ENCODE measurements around the gene SOCS3. TPM values are rescaled to one million over a fixed set of nuclear protein-coding genes. Genes with fewer than 3 reads are reported as not detected.
A peak's percentile ranks its signal among the peaks of the same experiment; 100 is the strongest.

SOCS3 gene
- total and polyA plus RNA-seq, 2 experiments from 2014 or later, result 13.2 to 32.9 TPM

- Mint-ChIP-seq H3K27ac (peak overlapping the region; percentile 73; the same call in 1 of the 2 replicates), H3K4me1 (peaks cover 35% of the 10 kb centered on the region), H3K36me3 (ENCODE audit: low read depth) (no peaks in the 10 kb centered on the region), H3K27me3 (ENCODE audit: insufficient read depth, low read depth, poor library complexity) (peaks cover 15% of the 10 kb centered on the region), H3K9me3 (no peaks in the 10 kb centered on the region), H3K4me3 (peak overlapping the region; percentile 10; the same call in 1 of the 3 replicates)
- Histone ChIP-seq H3K79me2 (replicated peaks; ENCODE audit: insufficient read depth) (no peaks in the 10 kb centered on the region), H4K20me1 (replicated peaks; ENCODE audit: insufficient read depth) (no peaks in the 10 kb centered on the region), H2AFZ (peak overlapping the region; percentile 93; the same call in 1 of the 2 replicates), H3K9me2 (ENCODE audit: insufficient read depth) (no peaks in the 10 kb centered on the region), H3K27me3 (ENCODE audit: insufficient read depth) (no peaks in the 10 kb centered on the region), H3K4me1 (ENCODE audit: insufficient read depth) (peaks cover 11% of the 10 kb centered on the region), H3F3A (replicated peaks; ENCODE audit: low read depth) (peaks cover 17% of the 10 kb centered on the region), H3K36me3 (ENCODE audit: insufficient read depth) (no peaks in the 10 kb centered on the region), H3K4me3 (peak overlapping the region; percentile 34; the same call in 1 of the 2 replicates), H3K27ac (ENCODE audit: low read depth) (no peak overlapping the region), H3K4me2 (peak overlapping the region; percentile 75)
- DNase-seq (ENCODE audit: low spot score) (peak; percentile 71), ATAC-seq (peak; percentile 60)
- TF ChIP-seq EZH2 (IDR thresholded peaks at IDR 0.05; ENCODE audit: low read depth, unreplicated experiment) (no peak), ZNF462 (CRISPR knock-in tag; IDR thresholded peaks at IDR 0.05) (no peak), ZNF331 (CRISPR knock-in tag; IDR thresholded peaks at IDR 0.05; ENCODE audit: low read depth) (no peak), POLR2AphosphoS5 (IDR thresholded peaks at IDR 0.05; ENCODE audit: low read depth) (no peak), REST (IDR thresholded peaks at IDR 0.05; ENCODE audit: unreplicated experiment) (no peak)
Observed at GRCh38 chr17:78324391-78325075, 35.3 kb downstream of the SOCS3 start.
